Activated naive CD4-positive, alpha-beta T cell treated with anti-CD3 and anti-CD28 coated beads, Interleukin-2, amount 10 ng/mL, durations not matched to agents 7 days and 5 days (primary cell): ENCODE measurements around the gene RNF208.
"Not testable (repeated sequence)": the region's sequence is repeated elsewhere in the genome, so short reads cannot be mapped to it uniquely, and the experiment has no call there.

Source experiments
- CTCF ChIA-PET: fragments of 350-600 bp; sonication (Branson Sonifier 250); formaldehyde crosslinking; loops from one replicate; lab custom pipeline; 2021; ENCODE audit warnings: antibody characterized with exemption; lab: Charles Lee
- DNase-seq: peaks from one replicate; pipeline ENCODE4 v3.0.0-alpha.2; 2020
- H3K27ac Mint-ChIP-seq: one replicate; pipeline ENCODE4 v1.8.0; 2021; ENCODE audit warnings: mild to moderate bottlenecking, moderate library complexity, mixed read lengths
- H3K27me3 Mint-ChIP-seq: one replicate; pipeline ENCODE4 v1.8.0; 2021; ENCODE audit warnings: mild to moderate bottlenecking, mixed read lengths
- H3K36me3 Mint-ChIP-seq: one replicate; pipeline ENCODE4 v1.8.0; 2021; ENCODE audit warnings: mixed read lengths
- H3K4me1 Mint-ChIP-seq: one replicate; pipeline ENCODE4 v1.8.0; 2021; ENCODE audit warnings: mixed read lengths
- H3K4me3 Mint-ChIP-seq: one replicate; pipeline ENCODE4 v1.8.0; 2021; ENCODE audit warnings: mild to moderate bottlenecking, moderate library complexity, mixed read lengths
- H3K9me3 Mint-ChIP-seq: one replicate; pipeline ENCODE4 v1.8.0; 2021; ENCODE audit warnings: mixed read lengths

The RNF208 gene

GRCh38 chr9:137262173-137262908, 40.3 kb upstream of the RNF208 start:
- not testable (repeated sequence) for H3K27me3 Mint-ChIP-seq, H3K27ac Mint-ChIP-seq

GRCh38 chr9:137256856-137257255, 34.8 kb upstream of the RNF208 start:
- no peak for DNase-seq
- H3K9me3 Mint-ChIP-seq = no peaks in the 10 kb centered on the region
- peaks cover 5% of the 10 kb centered on the region for H3K27me3 Mint-ChIP-seq
- peak overlapping the region; percentile 91 for H3K4me3 Mint-ChIP-seq
- peaks cover 19% of the 10 kb centered on the region for H3K4me1 Mint-ChIP-seq
- H3K36me3 Mint-ChIP-seq = peaks cover 22% of the 10 kb centered on the region
- no peak overlapping the region for H3K27ac Mint-ChIP-seq
- CTCF ChIA-PET = interaction anchor here (2.0 kb wide), 1 partner anchor 20 kb away, joined by 7 read pairs; no protein-coding TSS in a partner anchor

More at GRCh38 chr9:137262173-137262908, 40.3 kb upstream of the RNF208 start:
- not testable (repeated sequence) for DNase-seq, H3K4me1 Mint-ChIP-seq, H3K9me3 Mint-ChIP-seq, H3K4me3 Mint-ChIP-seq
- CTCF ChIA-PET = interaction anchor here (1.0 to 1.1 kb wide), 2 partner anchors 12 to 24 kb away, joined by 5 read pairs; no protein-coding TSS in a partner anchor
- peaks cover 24% of the 10 kb centered on the region for H3K36me3 Mint-ChIP-seq

GRCh38 chr9:137256362-137256761, 34.3 kb upstream of the RNF208 start:
- Mint-ChIP-seq H3K27me3 (peaks cover 5% of the 10 kb centered on the region), H3K36me3 (peaks cover 18% of the 10 kb centered on the region), H3K9me3 (no peaks in the 10 kb centered on the region), H3K27ac (no peak overlapping the region), H3K4me3 (peak overlapping the region; percentile 91), H3K4me1 (peaks cover 19% of the 10 kb centered on the region)
- no peak for DNase-seq
- CTCF ChIA-PET = interaction anchor here (2.0 kb wide), 1 partner anchor 20 kb away, joined by 7 read pairs; no protein-coding TSS in a partner anchor

GRCh38 chr9:137255448-137256114, 33.5 kb upstream of the RNF208 start:
- peak; percentile 67 for DNase-seq
- peaks cover 5% of the 10 kb centered on the region for H3K27me3 Mint-ChIP-seq
- H3K4me3 Mint-ChIP-seq = peak overlapping the region; percentile 91
- peak overlapping the region; percentile 87 for H3K27ac Mint-ChIP-seq
- peaks cover 18% of the 10 kb centered on the region for H3K36me3 Mint-ChIP-seq
- CTCF ChIA-PET = interaction anchor here (1.6 to 2.1 kb wide), 3 partner anchors 15 to 19 kb away, joined by 3 to 11 read pairs (median 7); no protein-coding TSS in a partner anchor
- no peaks in the 10 kb centered on the region for H3K9me3 Mint-ChIP-seq
- H3K4me1 Mint-ChIP-seq = peaks cover 19% of the 10 kb centered on the region

GRCh38 chr9:137254624-137255447, 32.8 kb upstream of the RNF208 start, which contains the start of gene NELFB:
Gene NELFB (plus strand): TSS chr9:137255327.
- peaks cover 18% of the 10 kb centered on the region for H3K36me3 Mint-ChIP-seq
- peaks cover 19% of the 10 kb centered on the region for H3K4me1 Mint-ChIP-seq
- CTCF ChIA-PET = interaction anchor here (1.0 to 2.1 kb wide), 4 partner anchors 12 to 32 kb away, joined by 3 to 11 read pairs (median 4); no protein-coding TSS in a partner anchor
- peaks cover 9% of the 10 kb centered on the region for H3K27me3 Mint-ChIP-seq
- no peaks in the 10 kb centered on the region for H3K9me3 Mint-ChIP-seq
- H3K27ac Mint-ChIP-seq = peak within 1 kb of the TSS; percentile 87
- peak within 1 kb of the TSS; percentile 91 for H3K4me3 Mint-ChIP-seq
- DNase-seq = peak; percentile 96

- H3K27me3 Mint-ChIP-seq = peaks cover 16% of the 10 kb centered on the region
- CTCF ChIA-PET = interaction anchor here (1.0 to 2.1 kb wide), 4 partner anchors 11 to 33 kb away, joined by 3 to 11 read pairs (median 4); no protein-coding TSS in a partner anchor
- peaks cover 19% of the 10 kb centered on the region for H3K4me1 Mint-ChIP-seq
- peak overlapping the region; percentile 78 for H3K4me3 Mint-ChIP-seq
- DNase-seq = no peak
- H3K9me3 Mint-ChIP-seq = no peaks in the 10 kb centered on the region
- peaks cover 14% of the 10 kb centered on the region for H3K36me3 Mint-ChIP-seq
- peak overlapping the region; percentile 69 for H3K27ac Mint-ChIP-seq
These were observed 31.9 kb upstream of the RNF208 start for GRCh38 chr9:137253717-137254623.

- no peak overlapping the region for H3K27ac Mint-ChIP-seq
- peaks cover 16% of the 10 kb centered on the region for H3K27me3 Mint-ChIP-seq
- no peak overlapping the region for H3K4me3 Mint-ChIP-seq
- H3K4me1 Mint-ChIP-seq = peaks cover 19% of the 10 kb centered on the region
- no peaks in the 10 kb centered on the region for H3K9me3 Mint-ChIP-seq
- no peak for DNase-seq
- H3K36me3 Mint-ChIP-seq = peaks cover 10% of the 10 kb centered on the region
- CTCF ChIA-PET = interaction anchor here (2.1 kb wide), 1 partner anchor 16 kb away, joined by 11 read pairs; no protein-coding TSS in a partner anchor
These were observed 30.8 kb upstream of the RNF208 start for GRCh38 chr9:137252555-137253506.

- no peak overlapping the region for H3K4me3 Mint-ChIP-seq
- no peak for DNase-seq
- H3K9me3 Mint-ChIP-seq = no peaks in the 10 kb centered on the region
- peaks cover 14% of the 10 kb centered on the region for H3K4me1 Mint-ChIP-seq
- CTCF ChIA-PET = no interaction called here
- peaks cover 8% of the 10 kb centered on the region for H3K36me3 Mint-ChIP-seq
- H3K27me3 Mint-ChIP-seq = peaks cover 19% of the 10 kb centered on the region
- H3K27ac Mint-ChIP-seq = no peak overlapping the region
These were observed 29.6 kb upstream of the RNF208 start for GRCh38 chr9:137251490-137252268.

- peak within 1 kb of the TSS; percentile 49 for H3K27ac Mint-ChIP-seq
- H3K4me3 Mint-ChIP-seq = no peak within 1 kb of the TSS
- CTCF ChIA-PET = no interaction called here
- DNase-seq = no peak
- peaks cover 19% of the 10 kb centered on the region for H3K27me3 Mint-ChIP-seq
- no peaks in the 10 kb centered on the region for H3K9me3 Mint-ChIP-seq
- peaks cover 3% of the 10 kb centered on the region for H3K36me3 Mint-ChIP-seq
- peaks cover 8% of the 10 kb centered on the region for H3K4me1 Mint-ChIP-seq
These were observed 29.1 kb upstream of the RNF208 start, which contains the start of gene STPG3 for GRCh38 chr9:137251194-137251461. Gene STPG3 (plus strand): TSS chr9:137251286. CDS start chr9:137251287, 1 bp downstream.

- Mint-ChIP-seq H3K27me3 (peaks cover 19% of the 10 kb centered on the region), H3K4me3 (no peak overlapping the region), H3K9me3 (no peaks in the 10 kb centered on the region), H3K36me3 (peaks cover 2% of the 10 kb centered on the region), H3K27ac (no peak overlapping the region), H3K4me1 (peaks cover 4% of the 10 kb centered on the region)
- DNase-seq = no peak
- CTCF ChIA-PET = interaction anchor here (1.6 kb wide), 1 partner anchor 14 kb away, joined by 3 read pairs; no protein-coding TSS in a partner anchor
These were observed 28.5 kb upstream of the RNF208 start for GRCh38 chr9:137250329-137251193.

- no peak overlapping the region for H3K27ac Mint-ChIP-seq
- H3K27me3 Mint-ChIP-seq = peaks cover 14% of the 10 kb centered on the region
- peaks cover 9% of the 10 kb centered on the region for H3K4me1 Mint-ChIP-seq
- H3K9me3 Mint-ChIP-seq = no peaks in the 10 kb centered on the region
- no peak overlapping the region for H3K4me3 Mint-ChIP-seq
- CTCF ChIA-PET = interaction anchor here (1.9 kb wide), 1 partner anchor 11 kb away, joined by 5 read pairs; no protein-coding TSS in a partner anchor
- no peak for DNase-seq
- peaks cover 10% of the 10 kb centered on the region for H3K36me3 Mint-ChIP-seq
These were observed 25.8 kb upstream of the RNF208 start for GRCh38 chr9:137247916-137248175.
